IMR-90 (cell line): ENCODE results near the gene LIN7B. TPM values are rescaled to one million over a fixed set of nuclear protein-coding genes. Genes with fewer than 3 reads are reported as not detected.

Experiments
- ATAC-seq: fragments of 200-7000 bp; cut with Tn5 transposase; 2 replicates; pipeline ENCODE4 v1.9.1; 2020; ENCODE audit warnings: low read depth, mild to moderate bottlenecking, moderate library complexity
- BruUV-seq: library from RNA; stranded (reverse); fragments of 400-500 nt; replicated peaks from 2 replicates; lab custom pipeline; 2021; lab: Mats Ljungman, UMichigan
- CTCF ChIA-PET: fragments of 300-600 bp; formaldehyde crosslinking; extraction: SDS; loops from one replicate; lab custom pipeline; 2021; ENCODE audit warnings: antibody characterized with exemption; lab: Yijun Ruan, JAX
- POLR2A ChIA-PET: fragments of 300-600 bp; sonication (Branson Sonifier 250); formaldehyde crosslinking; loops from one replicate; lab custom pipeline; 2022; ENCODE audit warnings: antibody characterized with exemption; ENCODE audit not compliant: unreplicated experiment; lab: Charles Lee
- DNase-seq: peaks from one replicate; pipeline ENCODE4 v3.0.0; 2013
- H2AFZ ChIP-seq: replicated peaks from 2 replicates; pipeline ENCODE3; 2013; ENCODE audit warnings: low read length, mild to moderate bottlenecking; ENCODE audit not compliant: poor library complexity
- H2AK5ac ChIP-seq: 2 replicates; pipeline ENCODE4 v1.6.1; 2013; ENCODE audit warnings: low read depth, low read length, inconsistent platforms
- H2AK9ac ChIP-seq: replicated peaks from 2 replicates; pipeline ENCODE3; 2013; ENCODE audit warnings: mild to moderate bottlenecking, low read depth, low read length, moderate library complexity; ENCODE audit not compliant: poor library complexity
- H2BK120ac ChIP-seq: 2 replicates; pipeline ENCODE4 v1.6.1; 2013; ENCODE audit warnings: low read depth, low read length, inconsistent platforms
- H2BK15ac ChIP-seq: 3 replicates; pipeline ENCODE4 v1.6.1; 2013; ENCODE audit warnings: low read depth, low read length, inconsistent platforms
- H2BK20ac ChIP-seq: 2 replicates; pipeline ENCODE4 v1.6.1; 2013; ENCODE audit warnings: low read depth, mild to moderate bottlenecking, inconsistent platforms, low read length, moderate library complexity
- H2BK5ac ChIP-seq: 2 replicates; pipeline ENCODE4 v1.6.1; 2013; ENCODE audit warnings: mild to moderate bottlenecking, low read depth, low read length, inconsistent platforms; ENCODE audit not compliant: poor library complexity, severe bottlenecking
- H3K14ac ChIP-seq: replicated peaks from 2 replicates; pipeline ENCODE4 v1.6.1; 2013; ENCODE audit warnings: low read depth, low read length, inconsistent platforms
- H3K18ac ChIP-seq: 2 replicates; pipeline ENCODE4 v1.6.1; 2013; ENCODE audit warnings: low read depth, low read length, control low read depth
- H3K23ac ChIP-seq: 2 replicates; pipeline ENCODE4 v1.6.1; 2013; ENCODE audit warnings: low read depth, low read length, inconsistent platforms
- H3K27ac ChIP-seq: 2 replicates; pipeline ENCODE4 v1.5.1; 2013; ENCODE audit warnings: mild to moderate bottlenecking, control low read depth, low read length; ENCODE audit not compliant: insufficient read depth
- H3K27me3 ChIP-seq: 2 replicates; pipeline ENCODE4 v1.6.1; 2013; ENCODE audit warnings: low read length; ENCODE audit not compliant: control insufficient read depth, insufficient read depth
- H3K36me3 ChIP-seq: 2 replicates; pipeline ENCODE4 v1.6.1; 2013; ENCODE audit warnings: low read length, mixed read lengths; ENCODE audit not compliant: control insufficient read depth, insufficient read depth
- H3K4ac ChIP-seq: 2 replicates; pipeline ENCODE4 v1.6.1; 2013; ENCODE audit warnings: low read depth, low read length, inconsistent platforms
- H3K4me1 ChIP-seq: 2 replicates; pipeline ENCODE4 v1.6.1; 2013; ENCODE audit warnings: low read length, mixed read lengths; ENCODE audit not compliant: control insufficient read depth, insufficient read depth
- H3K4me2 ChIP-seq: 2 replicates; pipeline ENCODE4 v1.6.1; 2013; ENCODE audit warnings: low read depth, mild to moderate bottlenecking, control low read depth, low read length, moderate library complexity
- H3K4me3 ChIP-seq: 2 replicates; pipeline ENCODE4 v1.5.1; 2013; ENCODE audit warnings: low read depth, mild to moderate bottlenecking, control low read depth, low read length, moderate library complexity; ENCODE audit not compliant: insufficient read depth
- H3K56ac ChIP-seq: 2 replicates; pipeline ENCODE4 v1.6.1; 2013; ENCODE audit warnings: low read length, inconsistent platforms; ENCODE audit not compliant: insufficient read depth; ENCODE audit errors: extremely low read depth
- H3K79me1 ChIP-seq, 2 experiments: 2 replicates each; pipeline ENCODE4 v1.6.1; 2013; ENCODE audit warnings: low read length in 2 of 2, inconsistent platforms in 1 of 2, low read depth in 1 of 2
- H3K9ac ChIP-seq: 2 replicates; pipeline ENCODE4 v1.6.1; 2013; ENCODE audit warnings: low read depth, low read length, control low read depth
- H3K9me1 ChIP-seq: 2 replicates; pipeline ENCODE4 v1.6.1; 2013; ENCODE audit warnings: low read length, inconsistent platforms; ENCODE audit not compliant: insufficient read depth
- H3K9me3 ChIP-seq: 2 replicates; pipeline ENCODE4 v1.6.1; 2013; ENCODE audit warnings: low read length; ENCODE audit not compliant: control insufficient read depth, insufficient read depth
- H4K20me1 ChIP-seq: 2 replicates; pipeline ENCODE4 v1.6.1; 2013; ENCODE audit warnings: low read length, inconsistent platforms; ENCODE audit not compliant: insufficient read depth
- H4K5ac ChIP-seq: 2 replicates; pipeline ENCODE4 v1.6.1; 2013; ENCODE audit warnings: mild to moderate bottlenecking, low read depth, low read length, control low read depth
- H4K8ac ChIP-seq, 2 experiments: 2 replicates each; pipeline ENCODE4 v1.6.1; 2013; ENCODE audit warnings: low read depth in 2 of 2, low read length in 2 of 2, control low read depth in 1 of 2, inconsistent platforms in 1 of 2
- H4K91ac ChIP-seq: 2 replicates; pipeline ENCODE4 v1.6.1; 2013; ENCODE audit warnings: low read depth, low read length, inconsistent platforms; ENCODE audit not compliant: insufficient read depth
- BHLHE40 ChIP-seq: fragments of 150-350 bp; IDR thresholded peaks from 2 replicates; pipeline ENCODE4 v1.6.1; 2016; ENCODE audit warnings: mild to moderate bottlenecking, low read depth, low read length
- CHD1 ChIP-seq: IDR thresholded peaks from 2 replicates; pipeline ENCODE4 v1.6.1; 2012; ENCODE audit warnings: low read depth, low read length, improper control_type of control experiment
- CTCF ChIP-seq: conservative IDR thresholded peaks from 2 replicates; pipeline ENCODE4 v1.5.1; 2012; ENCODE audit warnings: mild to moderate bottlenecking, low read depth, low read length, improper control_type of control experiment
- ELK1 ChIP-seq: fragments of 150-350 bp; IDR thresholded peaks from 2 replicates; pipeline ENCODE4 v1.6.1; 2016; ENCODE audit warnings: low read depth, mild to moderate bottlenecking, low read length, moderate library complexity, borderline replicate concordance
- MAFK ChIP-seq: IDR thresholded peaks from 2 replicates; pipeline ENCODE4 v1.6.1; 2012; ENCODE audit warnings: low read depth, low read length, improper control_type of control experiment
- MAZ ChIP-seq: IDR thresholded peaks from 2 replicates; pipeline ENCODE4 v1.6.1; 2012; ENCODE audit warnings: low read depth, mild to moderate bottlenecking, low read length, improper control_type of control experiment, moderate library complexity, borderline replicate concordance
- RAD21 ChIP-seq: IDR thresholded peaks from 2 replicates; pipeline ENCODE4 v1.6.1; 2012; ENCODE audit warnings: low read length, improper control_type of control experiment
- RCOR1 ChIP-seq: IDR thresholded peaks from 2 replicates; pipeline ENCODE4 v1.6.1; 2012; ENCODE audit warnings: mild to moderate bottlenecking, low read length, improper control_type of control experiment; ENCODE audit not compliant: insufficient replicate concordance
- SMC3 ChIP-seq: fragments of 150-350 bp; IDR thresholded peaks from 2 replicates; pipeline ENCODE4 v1.6.1; 2016; ENCODE audit warnings: low read depth, mild to moderate bottlenecking, antibody characterized with exemption, low read length, moderate library complexity
- USF2 ChIP-seq: fragments of 150-350 bp; IDR thresholded peaks from 2 replicates; pipeline ENCODE4 v1.6.1; 2017; ENCODE audit warnings: mild to moderate bottlenecking, antibody characterized with exemption, low read length, low read depth
- whole genome bisulfite sequencing, 2 experiments: methylation state at CpG; one replicate each; pipeline versions ENCODE4 v1.1.5 to v1.1.7; 2013; ENCODE audit warnings: missing lambda C conversion rate in 2 of 2; ENCODE audit not compliant: insufficient read length in 1 of 2; ENCODE audit errors: extremely low coverage in 2 of 2; 5-methylcytosine and 5-hydroxymethylcytosine counted together
- dilution Hi-C: fragments of 300-500 bp; cut with HindIII; formaldehyde crosslinking; loops from one replicate; pipeline ENCODE4 v1.14.3; 2018; ENCODE audit warnings: low sequenced_read_pairs; ENCODE audit not compliant: unreplicated experiment
- in situ Hi-C: fragments of 300-500 bp; cut with MboI; formaldehyde crosslinking; loops from 3 replicates; pipeline ENCODE4 v1.14.3; 2019; ENCODE audit warnings: low sequenced_read_pairs, inconsistent platforms, mixed read lengths
- intact Hi-C: fragments of 100-400 bp; cut with micrococcal nuclease; formaldehyde crosslinking; loops from 2 replicates; pipeline ENCODE4 v1.10.0; 2022
- polyA plus RNA-seq, 3 experiments: library from polyadenylated mRNA; depleted of rRNA; stranded (reverse); fragments of >200 nt; gene quantifications; 2 replicates each; pipeline ENCODE4 v1.2.3, GENCODE V29; 2012; ENCODE audit warnings: low replicate concordance in 1 of 3
- total RNA-seq: library from RNA; depleted of rRNA; stranded (reverse); fragments of >200 nt; gene quantifications from 2 replicates; pipeline ENCODE4 v1.2.3, GENCODE V29; 2012

LIN7B gene
- total and polyA plus RNA-seq, 2 of the 4 experiments (the other 2 are of a cell fraction) = 3.8 to 8.0 TPM

GRCh38 chr19:49167857-49168409 lies 53.8 kb downstream of the LIN7B start:
- dilution Hi-C loops (no loop called here), intact Hi-C loops (no loop called here), in situ Hi-C loops (no loop called here)
- Histone ChIP-seq H2AK5ac (no peak overlapping the region), H3K9ac (no peak overlapping the region), H3K9me3 (no peaks in the 10 kb centered on the region), H3K18ac (no peak overlapping the region), H4K20me1 (no peaks in the 10 kb centered on the region), H3K36me3 (peaks cover 36% of the 10 kb centered on the region), H2BK15ac (no peak overlapping the region), H2BK20ac (no peak overlapping the region), H3K23ac (no peak overlapping the region), H3K14ac (no peak overlapping the region), H3K27me3 (no peaks in the 10 kb centered on the region), H3K56ac (no peak overlapping the region), H3K4me3 (no peak overlapping the region), H4K91ac (no peak overlapping the region), H3K4me1 (no peaks in the 10 kb centered on the region), H4K5ac (no peak overlapping the region), H2AFZ (no peak overlapping the region), H3K79me1 (no peaks in the 10 kb centered on the region), H2BK120ac (no peak overlapping the region), H2AK9ac (no peak overlapping the region), H3K9me1 (no peaks in the 10 kb centered on the region), H4K8ac (no peak overlapping the region), H3K27ac (no peak overlapping the region), H3K4me2 (no peak overlapping the region), H3K4ac (no peak overlapping the region), H2BK5ac (no peak overlapping the region)
- BruUV-seq = no TSS peak
- TF ChIP-seq CHD1 (no peak), RAD21 (no peak), BHLHE40 (no peak), ELK1 (no peak), CTCF (no peak), USF2 (no peak), MAZ (no peak), MAFK (no peak), SMC3 (no peak), RCOR1 (no peak)
- ChIA-PET CTCF (no interaction called here), POLR2A (no interaction called here)
- WGBS, 2 experiments = 74% methylated on average over 5 of the region's 25 CpGs; no CpG with 5 or more reads in 1 of the 2 experiments
- DNase-seq (no peak), ATAC-seq (no peak)
